Immature natural killer cell (primary cell): ENCODE measurements around the gene COTL1. TPM values are rescaled to one million over a fixed set of nuclear protein-coding genes. Genes with fewer than 3 reads are reported as not detected.

ENCODE experiments used
- DNase-seq, 3 donors: peaks; one replicate each; pipeline ENCODE4 v3.0.0; 2022; ENCODE audit warnings: mixed read lengths in 1 of 3
- H3K27ac Mint-ChIP-seq, 6 donors: one replicate each; pipeline ENCODE4 v1.8.0; 2020; ENCODE audit warnings: mixed read lengths in 6 of 6, mild to moderate bottlenecking in 5 of 6, inconsistent platforms in 4 of 6, moderate library complexity in 3 of 6
- H3K27me3 Mint-ChIP-seq, 3 donors: one replicate each; pipeline ENCODE4 v1.8.0; 2020 to 2021; ENCODE audit warnings: low read depth in 3 of 3, mild to moderate bottlenecking in 3 of 3, mixed read lengths in 3 of 3, moderate library complexity in 3 of 3, inconsistent platforms in 1 of 3
- H3K36me3 Mint-ChIP-seq, 3 donors: one replicate each; pipeline ENCODE4 v1.8.0; 2020; ENCODE audit warnings: mixed read lengths in 3 of 3, inconsistent platforms in 2 of 3, mild to moderate bottlenecking in 2 of 3
- H3K4me1 Mint-ChIP-seq, 2 donors: one replicate each; pipeline ENCODE4 v1.8.0; 2020; ENCODE audit warnings: inconsistent platforms in 2 of 2, mild to moderate bottlenecking in 2 of 2, mixed read lengths in 2 of 2, moderate library complexity in 1 of 2
- H3K4me3 Mint-ChIP-seq, 5 donors: one replicate each; pipeline ENCODE4 v1.8.0; 2020; ENCODE audit warnings: mild to moderate bottlenecking in 5 of 5, mixed read lengths in 5 of 5, inconsistent platforms in 3 of 5, moderate library complexity in 3 of 5
- H3K9me3 Mint-ChIP-seq, 6 donors: one replicate each; pipeline ENCODE4 v1.8.0; 2020; ENCODE audit warnings: mild to moderate bottlenecking in 6 of 6, mixed read lengths in 6 of 6, inconsistent platforms in 4 of 6, moderate library complexity in 3 of 6
- polyA plus RNA-seq, 3 donors: library from polyadenylated mRNA; unstranded; fragments of 300-500 nt; fragmentation: Illumina TruSeq; gene quantifications; one replicate each; pipeline ENCODE4 v1.2.3, GENCODE V29; 2021

COTL1 gene
- polyA plus RNA-seq, 3 donors from 2014 or later, result 193 to 268 (median 235) TPM

DNA sequence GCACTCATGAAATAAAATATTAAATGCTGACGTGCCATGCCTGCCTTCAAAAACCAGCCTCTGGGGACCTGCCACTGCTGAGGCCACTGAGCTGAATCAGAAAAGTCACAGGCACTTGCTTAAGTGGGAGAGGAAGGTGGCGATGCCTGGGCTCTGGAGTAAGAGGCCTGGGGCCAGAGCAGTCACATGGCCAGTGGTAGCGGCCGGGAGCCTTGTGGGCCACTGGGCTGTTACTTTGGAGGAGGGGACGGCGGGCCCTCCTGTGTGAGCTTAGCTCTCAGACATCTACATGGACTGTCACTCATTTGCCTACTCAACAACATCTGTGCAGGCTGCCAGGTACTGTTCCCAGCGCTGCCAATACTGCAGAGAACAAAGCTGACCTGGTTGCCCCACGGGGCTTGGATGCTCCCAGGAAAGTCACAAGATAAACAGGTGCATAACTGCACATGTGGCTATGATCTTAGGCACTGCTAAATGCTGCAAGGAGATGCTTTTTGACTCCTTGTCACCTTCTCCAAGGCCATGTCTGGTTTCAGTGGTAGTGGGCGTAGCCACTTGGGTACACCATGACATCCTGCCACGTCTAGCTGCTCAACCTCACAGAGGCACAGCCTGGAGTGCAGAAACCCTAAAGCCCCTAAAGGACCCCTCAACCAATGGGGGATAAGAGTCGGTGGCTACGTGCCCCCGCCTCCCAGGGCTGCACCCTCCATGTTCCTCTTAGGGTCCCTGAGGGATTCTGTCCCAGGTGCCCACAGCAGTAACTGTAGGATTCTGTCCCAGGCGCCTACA, 11.6 kb downstream of the COTL1 start:
- H3K4me3 Mint-ChIP-seq, result peak overlapping the region in 2 of 5 donors; percentile 18 to 51
- peaks cover 4 to 8% (median 5%) of the 10 kb centered on the region in 3 donors for H3K27me3 Mint-ChIP-seq
- H3K4me1 Mint-ChIP-seq, result peaks cover 43 to 51% of the 10 kb centered on the region in 2 donors
- H3K9me3 Mint-ChIP-seq, result no peaks in the 10 kb centered on the region
- peak in 1 of 3 donors; percentile 55 for DNase-seq
- peak overlapping the region in 4 of 6 donors; percentile 6 to 69 (median 35) for H3K27ac Mint-ChIP-seq
- peaks cover 0 to 6% (median 3%) of the 10 kb centered on the region in 3 donors for H3K36me3 Mint-ChIP-seq

DNA sequence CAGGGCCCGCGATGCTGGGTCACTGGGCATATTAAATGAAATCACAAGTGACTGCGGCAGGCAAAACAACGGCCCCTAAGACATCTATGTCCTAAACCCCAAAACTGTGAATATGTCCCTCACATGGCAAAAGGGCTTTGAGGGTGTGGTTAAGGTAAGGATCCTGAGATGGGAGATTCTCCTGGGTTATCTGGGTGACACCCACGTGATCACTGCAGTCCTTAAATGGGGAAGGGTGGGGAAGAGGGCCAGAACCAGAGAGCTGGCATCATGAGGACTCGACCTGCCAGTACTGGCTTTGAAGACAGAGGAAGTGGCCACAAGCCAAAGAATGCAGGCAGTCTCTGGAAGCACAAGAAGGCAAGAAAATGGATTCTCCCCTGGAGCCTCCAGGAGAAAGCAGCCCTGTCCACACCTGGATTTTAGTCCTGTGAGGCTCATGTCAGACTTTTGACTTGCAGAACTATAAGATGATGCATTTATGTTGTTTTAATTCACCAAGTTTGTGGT, 12.5 kb downstream of the COTL1 start:
- H3K4me1 Mint-ChIP-seq, result peaks cover 46 to 53% of the 10 kb centered on the region in 2 donors
- H3K27ac Mint-ChIP-seq, result peak overlapping the region in 1 of 6 donors; percentile 45
- DNase-seq, result no peak
- H3K9me3 Mint-ChIP-seq, result no peaks in the 10 kb centered on the region
- peak overlapping the region in 1 of 5 donors; percentile 38 for H3K4me3 Mint-ChIP-seq
- peaks cover 8 to 9% (median 8%) of the 10 kb centered on the region in 3 donors for H3K27me3 Mint-ChIP-seq
- peaks cover 0 to 6% (median 3%) of the 10 kb centered on the region in 3 donors for H3K36me3 Mint-ChIP-seq

DNA sequence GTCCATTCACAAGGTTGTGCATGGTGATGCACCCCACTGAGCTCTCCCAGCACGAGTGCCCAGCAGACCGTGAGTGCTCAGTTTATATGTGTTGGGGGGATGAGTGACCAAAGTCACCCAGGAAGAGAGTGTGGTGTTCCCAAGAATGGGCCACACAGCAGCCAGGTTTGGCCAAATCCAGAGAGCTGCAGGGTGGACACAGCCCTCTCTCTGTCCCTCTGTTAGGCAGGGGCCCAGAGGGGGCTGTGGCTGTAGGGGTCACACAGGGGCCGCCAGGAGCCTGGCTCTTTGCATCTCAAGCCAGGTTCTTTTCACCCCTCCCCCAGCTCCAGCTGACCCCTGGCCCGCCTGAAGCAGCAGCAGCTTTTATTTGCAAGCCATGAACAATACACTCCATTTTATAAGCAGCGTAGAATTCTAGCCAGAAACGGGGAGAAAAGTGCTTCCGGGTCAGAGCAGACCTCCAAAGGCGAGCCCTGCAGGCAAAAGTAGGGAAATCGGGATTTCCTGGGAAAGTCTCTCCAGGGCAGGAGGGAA, 13.3 kb downstream of the COTL1 start:
- DNase-seq, result no peak
- Mint-ChIP-seq H3K27me3 (peaks cover 8 to 18% (median 8%) of the 10 kb centered on the region in 3 donors), H3K4me3 (no peak overlapping the region), H3K4me1 (peaks cover 54 to 56% of the 10 kb centered on the region in 2 donors), H3K36me3 (peaks cover 0 to 6% (median 3%) of the 10 kb centered on the region in 3 donors), H3K9me3 (no peaks in the 10 kb centered on the region), H3K27ac (peak overlapping the region in 1 of 6 donors; percentile 31)

DNA sequence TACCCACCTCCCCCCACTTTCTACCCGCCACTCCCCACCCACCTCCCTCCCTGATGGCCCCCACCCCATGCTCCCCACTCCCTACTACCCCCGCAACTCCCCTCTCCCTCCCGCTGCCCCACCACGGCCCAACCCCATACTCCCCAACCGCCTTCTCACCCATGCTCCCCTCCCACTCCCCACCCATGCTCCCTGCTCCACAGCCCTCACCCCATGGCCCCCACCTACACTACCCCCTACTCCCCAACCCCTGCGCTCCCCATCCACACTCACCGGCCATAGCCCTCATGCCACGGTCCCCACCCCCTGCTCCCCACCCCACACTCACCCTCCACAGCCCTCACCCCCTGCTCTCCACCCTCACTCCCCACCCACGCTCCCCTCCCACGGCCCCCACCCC, 13.9 kb downstream of the COTL1 start:
- H3K4me1 Mint-ChIP-seq, result peaks cover 54 to 57% of the 10 kb centered on the region in 2 donors
- no peak overlapping the region for H3K27ac Mint-ChIP-seq
- no peaks in the 10 kb centered on the region for H3K9me3 Mint-ChIP-seq
- H3K4me3 Mint-ChIP-seq, result no peak overlapping the region
- H3K36me3 Mint-ChIP-seq, result peaks cover 0 to 6% (median 0%) of the 10 kb centered on the region in 3 donors
- H3K27me3 Mint-ChIP-seq, result peaks cover 6 to 16% (median 11%) of the 10 kb centered on the region in 3 donors
- no peak for DNase-seq

DNA sequence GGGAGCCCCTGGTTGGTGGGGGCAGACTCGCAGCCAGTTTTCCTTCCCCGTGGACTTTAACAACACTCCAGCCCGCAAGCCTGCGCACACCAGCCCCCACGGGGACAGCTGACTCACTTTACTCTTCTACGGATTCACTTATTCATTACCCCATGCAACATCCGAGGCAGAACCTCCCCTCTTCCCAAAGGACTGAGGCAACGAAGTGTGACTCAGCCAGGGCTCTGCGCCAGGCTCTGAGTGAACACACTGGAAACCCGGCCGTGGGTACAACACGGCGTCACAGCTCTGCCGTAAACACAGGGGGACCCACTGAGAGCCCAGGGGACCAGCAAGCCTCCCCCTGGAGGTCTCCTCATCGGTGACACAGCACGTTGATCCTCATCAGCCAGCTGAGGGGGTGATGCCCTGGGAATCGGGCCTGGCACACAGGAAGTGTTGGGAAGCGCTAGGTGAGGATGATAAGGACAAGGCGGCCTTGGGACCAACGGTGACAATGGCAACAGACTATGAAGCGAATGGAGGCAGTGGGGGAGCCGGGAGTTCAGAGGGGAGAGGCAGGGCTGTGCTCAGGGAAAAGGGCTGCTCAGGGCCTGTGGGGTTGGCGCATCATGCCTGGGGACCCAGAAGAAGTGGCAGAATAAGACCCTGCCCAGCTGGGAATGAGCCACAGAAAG, 14.6 kb downstream of the COTL1 start:
- Mint-ChIP-seq H3K27ac (peak overlapping the region in 1 of 6 donors; percentile 40), H3K4me3 (no peak overlapping the region), H3K27me3 (peaks cover 1 to 16% (median 9%) of the 10 kb centered on the region in 3 donors), H3K9me3 (no peaks in the 10 kb centered on the region), H3K4me1 (peaks cover 51 to 56% of the 10 kb centered on the region in 2 donors), H3K36me3 (peaks cover 0 to 6% (median 0%) of the 10 kb centered on the region in 3 donors)
- DNase-seq, result no peak

DNA sequence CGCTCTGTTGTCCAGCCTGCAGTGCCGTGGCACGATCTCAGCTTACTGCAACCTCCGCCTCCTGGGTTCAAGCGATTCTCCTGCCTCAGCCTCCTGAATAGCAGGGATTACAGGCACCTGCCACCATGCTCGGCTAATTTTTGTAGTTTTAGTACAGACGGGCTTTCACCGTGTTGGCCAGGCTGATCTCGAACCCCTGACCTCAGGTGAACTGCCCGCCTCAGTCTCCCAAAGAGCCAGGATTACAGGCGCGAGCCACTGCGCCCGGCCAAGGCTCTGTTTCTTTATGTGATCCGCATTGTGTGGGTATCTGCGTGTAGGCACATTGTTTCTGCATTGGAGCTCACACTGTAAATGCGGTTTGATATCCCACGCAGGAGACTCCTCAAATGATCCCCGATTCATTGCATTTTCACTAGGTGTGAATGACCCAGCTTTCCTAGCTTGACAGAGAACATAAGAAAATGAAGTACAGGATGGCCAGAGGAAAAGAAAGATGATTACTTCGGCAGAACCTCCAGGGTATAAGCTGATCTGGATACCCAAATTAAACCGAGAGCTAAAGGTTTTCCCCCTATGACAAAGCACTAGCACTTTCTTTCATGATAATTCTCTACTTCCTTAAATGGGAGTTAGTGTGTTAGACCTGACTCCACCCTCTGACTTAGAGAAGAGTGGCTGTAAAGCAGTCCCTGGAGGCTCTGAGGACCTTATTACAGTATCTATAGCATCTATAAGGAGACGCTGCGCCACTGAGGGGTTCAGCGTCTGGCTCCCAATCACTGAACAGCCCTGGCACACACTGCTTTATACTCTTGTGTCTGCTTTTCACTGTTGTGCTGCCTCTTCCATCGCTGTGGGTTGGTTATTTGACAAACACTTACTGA, 17.3 kb downstream of the COTL1 start:
- Mint-ChIP-seq H3K27ac (peak overlapping the region; percentile 30 to 79 (median 74)), H3K27me3 (peaks cover 7 to 23% (median 13%) of the 10 kb centered on the region in 3 donors), H3K4me1 (peaks cover 47 to 54% of the 10 kb centered on the region in 2 donors), H3K4me3 (peak overlapping the region; percentile 6 to 73 (median 46)), H3K9me3 (no peaks in the 10 kb centered on the region), H3K36me3 (peaks cover 0 to 4% (median 0%) of the 10 kb centered on the region in 3 donors)
- DNase-seq, result no peak

DNA sequence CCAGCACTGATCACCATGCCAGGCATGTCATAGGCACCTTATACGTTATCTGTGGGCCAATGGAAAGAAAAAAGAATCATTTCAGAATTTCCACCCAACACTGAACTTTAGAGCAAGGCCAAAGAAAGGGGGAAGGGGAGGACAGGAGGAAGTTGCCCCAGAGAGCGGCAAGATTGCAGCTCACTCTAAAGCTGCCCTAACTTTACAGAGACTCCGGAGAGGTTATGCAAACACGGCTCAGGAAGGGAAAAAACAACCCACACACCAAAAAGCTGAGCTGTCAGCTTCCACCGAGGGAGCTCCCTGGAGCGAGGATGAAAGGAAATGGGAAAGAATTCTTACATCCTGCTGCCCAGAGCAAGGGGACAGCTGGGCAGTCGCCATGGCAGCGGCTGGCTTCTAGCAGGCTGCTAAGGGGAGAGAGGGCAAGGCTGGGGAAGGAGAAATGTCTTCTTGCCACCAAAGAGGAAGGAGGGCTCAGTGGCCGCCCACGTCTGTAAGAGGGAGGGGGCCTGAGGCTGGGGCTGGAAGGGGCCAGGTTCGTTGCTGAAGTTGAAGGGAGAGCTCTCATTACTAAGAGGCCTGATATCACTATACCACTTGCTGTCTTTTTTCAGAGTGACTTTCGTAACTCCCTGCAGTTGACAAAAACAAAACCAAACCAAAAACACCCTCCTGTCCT, 18.2 kb downstream of the COTL1 start:
- H3K9me3 Mint-ChIP-seq, result no peaks in the 10 kb centered on the region
- DNase-seq, result peak in 1 of 3 donors; percentile 34
- peaks cover 14 to 32% (median 22%) of the 10 kb centered on the region in 3 donors for H3K27me3 Mint-ChIP-seq
- H3K4me1 Mint-ChIP-seq, result peaks cover 53 to 61% of the 10 kb centered on the region in 2 donors
- H3K27ac Mint-ChIP-seq, result peak overlapping the region; percentile 12 to 84 (median 78)
- peaks cover 0 to 4% (median 0%) of the 10 kb centered on the region in 3 donors for H3K36me3 Mint-ChIP-seq
- H3K4me3 Mint-ChIP-seq, result peak overlapping the region; percentile 55 to 73 (median 69)

DNA sequence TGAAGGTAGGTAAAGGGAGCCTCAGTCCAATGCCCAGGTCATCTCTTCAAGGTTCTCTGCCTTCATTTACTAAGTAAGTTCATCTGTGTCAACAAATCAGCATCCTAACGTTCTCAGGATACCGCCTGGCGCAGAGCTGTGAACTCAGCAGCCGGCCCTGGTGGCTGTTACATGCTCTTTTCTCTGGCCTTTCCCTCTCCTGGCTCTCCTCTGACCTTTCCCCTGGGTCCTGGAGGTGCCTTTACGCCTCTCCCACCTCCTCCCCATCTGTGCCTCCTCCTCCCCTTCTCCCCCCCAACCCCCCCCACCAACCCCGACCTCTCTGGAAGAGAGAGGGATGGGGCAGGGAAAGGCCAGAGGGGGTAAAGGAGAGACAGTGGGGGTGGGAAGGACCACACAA, 19.5 kb downstream of the COTL1 start:
- DNase-seq, result no peak
- H3K36me3 Mint-ChIP-seq, result peaks cover 0 to 4% (median 0%) of the 10 kb centered on the region in 3 donors

DNA sequence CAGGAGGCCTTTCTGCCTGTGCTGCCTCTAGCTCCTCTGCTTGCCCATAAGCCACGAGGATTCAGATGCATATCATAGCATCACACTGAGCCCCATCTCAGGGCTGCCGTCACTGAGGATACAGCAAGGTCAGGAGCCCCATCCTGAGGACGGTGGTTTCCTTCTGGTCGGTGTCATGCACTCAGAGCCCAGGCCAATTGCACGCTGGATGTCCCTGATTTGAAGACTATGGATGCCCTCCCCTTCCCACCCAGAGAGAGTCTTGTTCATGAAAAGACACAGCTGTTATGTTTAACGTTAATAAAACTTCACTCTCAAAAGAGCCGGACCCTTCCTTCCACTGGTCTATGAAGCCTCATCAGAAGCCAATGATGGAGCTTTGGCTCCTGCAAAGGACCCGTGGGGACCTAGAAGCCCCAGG, 19.9 kb downstream of the COTL1 start:
- peak overlapping the region in 5 of 6 donors; percentile 56 to 96 (median 84) for H3K27ac Mint-ChIP-seq
- peak overlapping the region in 4 of 5 donors; percentile 22 to 57 (median 43) for H3K4me3 Mint-ChIP-seq
- H3K27me3 Mint-ChIP-seq, result peaks cover 20 to 43% (median 30%) of the 10 kb centered on the region in 3 donors
- H3K4me1 Mint-ChIP-seq, result peaks cover 66 to 77% of the 10 kb centered on the region in 2 donors
- H3K36me3 Mint-ChIP-seq, result peaks cover 0 to 4% (median 0%) of the 10 kb centered on the region in 3 donors
- DNase-seq, result no peak
- no peaks in the 10 kb centered on the region for H3K9me3 Mint-ChIP-seq

More for the DNA sequence above, 19.5 kb downstream of the COTL1 start:
- peaks cover 64 to 74% of the 10 kb centered on the region in 2 donors for H3K4me1 Mint-ChIP-seq
- H3K27ac Mint-ChIP-seq, result peak overlapping the region in 5 of 6 donors; percentile 56 to 96 (median 84)
- no peaks in the 10 kb centered on the region for H3K9me3 Mint-ChIP-seq
- peaks cover 20 to 43% (median 30%) of the 10 kb centered on the region in 3 donors for H3K27me3 Mint-ChIP-seq
- peak overlapping the region in 3 of 5 donors; percentile 12 to 22 (median 13) for H3K4me3 Mint-ChIP-seq

DNA sequence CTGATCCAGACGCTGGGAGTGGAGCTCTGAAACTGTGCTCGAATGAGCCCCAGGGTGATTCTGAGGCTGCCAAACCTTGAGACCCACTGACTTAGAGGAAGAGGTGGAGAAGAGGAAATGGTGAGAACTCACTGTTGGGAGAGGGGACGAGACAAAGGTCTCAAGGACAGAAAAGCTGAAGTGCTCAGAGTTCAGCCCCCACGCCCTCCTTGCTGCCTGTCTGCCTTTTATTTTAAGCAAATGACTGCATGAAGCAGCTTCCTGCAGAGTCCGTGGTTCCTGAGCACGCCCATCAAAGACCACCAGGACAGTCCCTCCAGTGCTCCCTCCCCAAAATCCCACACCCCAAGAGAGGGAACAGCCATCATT, 20.4 kb downstream of the COTL1 start:
- Mint-ChIP-seq H3K27ac (peak overlapping the region; percentile 7 to 96 (median 66)), H3K9me3 (no peaks in the 10 kb centered on the region), H3K27me3 (peaks cover 20 to 43% (median 30%) of the 10 kb centered on the region in 3 donors), H3K4me3 (peak overlapping the region in 4 of 5 donors; percentile 22 to 57 (median 43)), H3K4me1 (peaks cover 69 to 81% of the 10 kb centered on the region in 2 donors), H3K36me3 (peaks cover 0 to 4% (median 0%) of the 10 kb centered on the region in 3 donors)
- DNase-seq, result no peak

DNA sequence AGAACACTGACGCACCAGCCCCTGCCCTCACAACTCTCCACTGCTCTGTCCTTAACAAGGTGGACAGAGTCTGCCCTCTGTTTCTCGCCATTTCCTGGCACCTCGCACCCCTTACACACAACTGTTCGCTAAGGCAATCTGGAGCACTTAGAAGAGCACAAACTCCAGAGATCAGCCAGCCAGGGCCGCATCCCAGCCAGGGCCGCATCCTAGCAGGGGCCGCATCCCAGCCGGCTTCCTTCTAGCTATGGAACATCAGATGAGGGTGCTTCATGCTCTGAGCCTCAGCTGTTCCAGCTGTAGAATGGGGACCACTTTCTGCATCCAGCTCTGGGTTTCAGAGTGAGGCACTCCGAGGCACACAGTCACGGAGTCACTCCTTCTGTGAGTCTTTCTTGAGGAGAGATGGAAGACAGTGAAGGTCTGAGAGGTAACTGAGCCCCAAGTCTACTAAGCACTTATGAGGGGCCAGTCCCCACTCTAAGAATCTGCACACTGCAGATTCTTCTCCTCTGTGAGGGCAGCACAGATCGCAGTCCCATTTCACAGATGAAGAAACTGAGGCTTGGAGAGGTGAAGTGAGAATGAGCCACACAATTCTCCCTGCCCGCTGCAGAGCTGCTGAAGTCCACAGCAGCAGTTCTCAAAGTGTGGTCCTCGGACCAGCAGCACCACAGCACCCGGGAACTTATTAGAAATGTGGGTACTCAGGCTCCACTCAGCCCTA, 20.9 kb downstream of the COTL1 start:
- peak overlapping the region; percentile 3 to 61 (median 38) for H3K4me3 Mint-ChIP-seq
- peaks cover 20 to 43% (median 30%) of the 10 kb centered on the region in 3 donors for H3K27me3 Mint-ChIP-seq
- H3K27ac Mint-ChIP-seq, result peak overlapping the region; percentile 7 to 96 (median 65)
- no peaks in the 10 kb centered on the region for H3K9me3 Mint-ChIP-seq
- H3K36me3 Mint-ChIP-seq, result peaks cover 0 to 4% (median 0%) of the 10 kb centered on the region in 3 donors
- DNase-seq, result no peak
- peaks cover 69 to 87% of the 10 kb centered on the region in 2 donors for H3K4me1 Mint-ChIP-seq
